HG02885 (cell line): Measurements from ENCODE around the gene ACD.
"Not testable (repeated sequence)": the region's sequence is repeated elsewhere in the genome, so short reads cannot be mapped to it uniquely, and the experiment has no call there.

Experiments used
- ATAC-seq: cut with Tn5 transposase; IDR thresholded peaks from one replicate; pipeline ENCODE4 v1.9.1; 2021; ENCODE audit warnings: mild to moderate bottlenecking; ENCODE audit not compliant: unreplicated experiment, poor library complexity

The ACD gene

DNA sequence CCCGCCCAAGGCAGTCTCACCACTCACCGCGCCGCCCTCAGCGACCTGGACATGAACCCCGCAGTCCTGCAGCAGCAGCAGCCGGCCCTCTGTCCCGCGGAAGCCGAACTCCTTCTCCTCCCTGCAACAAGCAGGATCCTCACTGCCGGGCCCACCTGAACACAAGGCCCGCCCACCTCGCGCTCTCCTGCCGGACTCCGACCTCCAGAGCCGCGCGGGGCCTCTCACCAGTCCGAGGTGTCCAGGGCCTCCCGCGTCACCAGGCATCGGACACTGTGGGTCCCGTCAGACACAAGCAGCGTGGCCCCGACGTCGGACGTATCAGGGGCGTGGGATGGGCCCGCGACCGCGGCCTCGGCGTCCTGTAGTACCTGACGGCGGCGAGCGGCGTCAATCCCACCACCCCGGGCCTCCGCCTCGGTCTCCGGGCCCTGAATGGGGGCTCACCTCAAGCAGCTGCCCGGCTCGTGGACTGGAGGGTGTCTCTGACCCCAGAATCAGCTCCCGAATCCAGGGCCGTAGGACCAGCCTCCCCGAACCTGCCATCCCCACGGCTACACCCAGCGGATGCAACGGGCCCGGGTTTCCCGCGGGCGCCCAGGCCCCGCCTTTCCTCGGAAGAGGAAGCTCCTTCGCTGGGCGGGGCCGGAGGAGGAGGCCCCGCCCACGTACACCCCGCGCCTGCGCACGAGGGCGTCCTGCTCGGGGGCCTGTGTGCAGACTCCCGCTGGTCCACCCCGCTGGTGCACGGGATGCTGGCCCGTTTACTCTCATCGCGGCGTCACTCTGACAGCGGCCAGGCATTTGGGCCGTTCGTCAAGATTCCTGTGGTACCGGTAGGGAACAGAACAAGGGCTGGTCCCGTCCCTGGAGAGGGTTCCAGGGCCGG, at the start of gene ACD:
TSS of gene ACD (minus strand) at position 586 of the 889 bp plus-strand sequence. CDS start at position 546, 40 bp downstream.
- peak; percentile 63 for ATAC-seq

DNA sequence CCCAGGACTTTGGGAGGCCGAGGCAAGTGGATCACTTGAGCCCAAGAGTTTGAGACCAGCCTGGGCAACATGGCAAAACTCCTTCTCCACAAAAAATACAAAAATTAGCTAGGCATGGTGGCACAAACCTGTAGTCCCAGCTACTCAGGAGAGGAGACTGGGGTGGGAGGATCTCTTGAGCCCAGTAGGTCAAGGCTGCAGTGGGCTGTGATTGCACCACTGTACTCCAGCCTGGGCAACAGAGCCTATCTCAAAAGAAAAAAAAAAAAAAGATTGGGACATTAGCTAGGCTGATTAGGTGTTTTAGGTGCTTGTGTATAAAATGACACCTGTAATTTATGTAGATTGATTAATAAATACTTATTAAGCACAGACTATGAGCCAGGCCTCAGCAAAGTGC, 49.0 kb upstream of the ACD start:
- no peak for ATAC-seq

DNA sequence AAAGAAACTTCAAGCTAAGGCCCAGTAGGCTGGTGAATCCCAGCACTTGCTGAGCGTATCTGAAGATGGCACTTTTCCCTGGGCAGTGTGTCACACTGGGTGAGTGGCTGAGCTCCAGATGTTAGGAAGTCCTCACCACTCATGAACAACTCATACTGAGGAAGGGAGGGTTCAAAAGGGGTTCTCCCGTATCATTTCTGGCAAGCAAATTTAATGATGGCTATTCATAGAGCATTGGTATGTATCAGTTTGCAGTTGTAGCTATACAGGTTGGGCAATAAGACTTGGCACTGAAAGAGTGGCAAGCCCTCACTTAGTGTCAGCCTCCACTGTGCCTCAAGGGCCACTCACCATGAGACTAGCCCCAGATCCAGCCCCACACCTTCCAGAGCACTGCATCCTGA, 48.3 kb upstream of the ACD start:
- ATAC-seq, result no peak

DNA sequence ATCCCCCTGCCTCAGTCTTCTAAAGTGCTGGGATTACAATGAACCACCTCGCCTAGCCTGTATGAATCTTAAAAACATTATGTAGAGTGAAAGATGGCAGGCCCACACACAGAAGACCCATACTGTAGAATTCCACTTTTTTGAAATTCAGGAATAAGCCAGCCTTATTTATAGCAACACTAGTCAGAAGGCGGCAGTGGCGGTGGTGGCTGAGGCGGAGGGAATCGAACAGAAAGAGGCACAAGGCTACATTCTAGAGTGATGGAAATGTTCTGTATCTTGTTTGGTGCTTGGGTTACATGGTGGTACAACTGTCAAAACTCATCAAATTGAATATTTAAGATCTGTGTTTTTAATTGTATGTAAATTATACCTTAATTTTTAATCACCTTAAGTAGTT, 47.7 kb upstream of the ACD start:
- no peak for ATAC-seq

DNA sequence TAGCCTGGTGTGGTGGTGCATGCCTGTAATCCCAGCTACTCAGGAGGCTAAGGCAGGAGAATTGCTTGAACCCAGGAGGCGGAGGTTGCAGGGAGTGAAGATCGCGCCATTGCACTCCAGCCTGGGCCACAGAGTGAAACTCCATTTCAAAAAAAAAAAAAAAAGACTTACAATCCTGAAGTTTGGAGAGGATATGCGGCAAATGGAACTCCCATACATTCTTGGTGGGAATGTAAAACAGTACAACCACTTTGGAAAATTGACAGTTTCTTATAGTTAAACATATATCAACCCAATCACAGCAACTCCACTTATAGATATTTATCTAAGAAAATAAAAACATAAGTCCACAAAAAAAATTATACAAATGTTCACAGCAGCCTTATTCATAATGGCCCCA, 47.1 kb upstream of the ACD start:
- no peak for ATAC-seq

DNA sequence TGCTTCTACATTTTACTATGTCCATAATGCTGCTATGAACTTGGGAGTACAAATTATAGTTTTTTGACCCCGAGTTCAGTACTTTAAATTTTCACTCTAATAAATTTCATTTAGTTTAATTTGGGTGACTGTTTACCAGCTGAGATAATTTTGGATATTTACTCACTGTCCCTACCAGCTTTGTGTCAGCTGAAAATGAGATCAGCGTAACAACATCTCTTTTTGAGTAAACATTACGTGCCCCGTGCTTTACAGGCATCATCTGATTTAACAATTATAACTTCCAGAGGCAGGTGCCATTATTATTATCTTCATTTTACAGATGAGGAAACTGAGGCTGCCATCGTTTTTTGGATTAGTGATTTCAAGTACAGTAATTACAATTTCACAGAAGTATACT, 44.0 kb upstream of the ACD start:
- ATAC-seq, result no peak

DNA sequence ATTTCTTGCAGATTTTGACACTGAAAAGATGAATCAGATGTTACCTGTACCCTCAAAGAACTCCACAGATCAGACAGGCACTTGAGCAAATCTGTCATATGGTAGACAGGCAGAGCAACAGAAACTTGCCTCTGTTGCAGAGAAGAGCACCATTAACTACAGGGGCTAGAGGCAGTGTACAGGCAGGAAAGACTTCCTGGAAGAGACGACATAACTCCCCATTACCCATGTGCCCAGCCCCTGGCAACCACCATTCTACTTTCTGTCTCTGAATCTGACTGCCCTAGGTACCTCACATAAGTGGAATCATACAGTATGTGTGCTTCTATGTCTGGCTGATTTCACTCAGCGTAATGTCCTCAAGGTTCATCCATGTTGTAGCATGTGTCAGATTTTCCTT, 43.6 kb upstream of the ACD start:
- ATAC-seq, result no peak

DNA sequence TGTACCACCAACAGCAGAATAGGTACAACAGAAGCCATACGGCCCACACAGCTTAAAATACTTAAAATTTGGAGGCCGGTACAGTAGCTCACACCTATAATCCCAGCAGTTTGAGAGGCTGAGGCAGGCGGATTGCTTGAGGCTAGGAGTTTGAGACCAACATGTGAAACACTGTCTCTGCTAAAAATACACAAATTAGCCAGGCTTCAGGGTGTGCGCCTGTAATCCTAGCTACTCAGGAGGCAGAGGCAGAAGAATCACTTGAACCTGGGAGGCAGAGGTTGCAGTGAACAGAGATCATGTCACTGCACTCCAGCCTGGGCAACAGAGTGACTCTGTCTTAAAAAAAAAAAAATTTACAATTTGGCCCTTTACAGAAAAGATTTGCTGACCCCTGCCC, 42.1 kb upstream of the ACD start:
- no peak for ATAC-seq

DNA sequence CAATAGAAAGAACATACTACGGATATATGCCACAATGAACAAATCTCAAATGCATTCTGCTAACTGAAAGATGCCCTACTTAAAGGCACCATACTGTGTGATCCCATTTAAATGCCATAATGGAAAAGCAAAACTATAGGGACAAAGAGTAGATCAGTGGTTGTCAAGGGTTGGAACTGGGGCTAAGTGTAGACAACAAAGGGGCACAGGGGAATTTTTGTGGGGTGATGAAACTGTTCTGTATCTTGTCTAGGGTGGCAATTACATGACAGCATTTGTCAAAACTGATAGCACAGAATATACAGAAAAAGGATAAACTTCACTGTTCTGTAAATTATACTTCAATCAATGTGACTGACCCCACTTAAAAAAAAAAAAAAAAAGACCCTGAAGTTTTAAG, 41.4 kb upstream of the ACD start:
- ATAC-seq, result no peak

DNA sequence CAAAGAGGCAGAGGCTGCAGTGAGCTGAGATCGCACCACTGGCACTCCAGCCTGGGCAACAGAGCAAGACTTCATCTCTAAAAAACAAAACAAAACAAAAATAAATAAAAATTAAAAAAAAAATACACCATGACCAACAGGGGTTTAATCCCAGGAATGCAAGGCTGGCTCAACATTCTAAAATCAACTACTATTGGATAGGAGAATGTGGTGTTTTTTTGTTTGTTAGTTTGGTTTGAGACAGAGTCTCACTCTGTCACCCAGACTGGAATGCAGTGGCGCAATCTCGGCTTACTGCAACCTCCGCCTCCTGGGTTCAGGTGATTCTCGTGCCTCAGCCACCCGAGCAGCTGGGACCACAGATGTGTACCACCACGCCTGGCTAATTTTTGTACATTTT, 39.2 kb upstream of the ACD start:
- no peak for ATAC-seq

DNA sequence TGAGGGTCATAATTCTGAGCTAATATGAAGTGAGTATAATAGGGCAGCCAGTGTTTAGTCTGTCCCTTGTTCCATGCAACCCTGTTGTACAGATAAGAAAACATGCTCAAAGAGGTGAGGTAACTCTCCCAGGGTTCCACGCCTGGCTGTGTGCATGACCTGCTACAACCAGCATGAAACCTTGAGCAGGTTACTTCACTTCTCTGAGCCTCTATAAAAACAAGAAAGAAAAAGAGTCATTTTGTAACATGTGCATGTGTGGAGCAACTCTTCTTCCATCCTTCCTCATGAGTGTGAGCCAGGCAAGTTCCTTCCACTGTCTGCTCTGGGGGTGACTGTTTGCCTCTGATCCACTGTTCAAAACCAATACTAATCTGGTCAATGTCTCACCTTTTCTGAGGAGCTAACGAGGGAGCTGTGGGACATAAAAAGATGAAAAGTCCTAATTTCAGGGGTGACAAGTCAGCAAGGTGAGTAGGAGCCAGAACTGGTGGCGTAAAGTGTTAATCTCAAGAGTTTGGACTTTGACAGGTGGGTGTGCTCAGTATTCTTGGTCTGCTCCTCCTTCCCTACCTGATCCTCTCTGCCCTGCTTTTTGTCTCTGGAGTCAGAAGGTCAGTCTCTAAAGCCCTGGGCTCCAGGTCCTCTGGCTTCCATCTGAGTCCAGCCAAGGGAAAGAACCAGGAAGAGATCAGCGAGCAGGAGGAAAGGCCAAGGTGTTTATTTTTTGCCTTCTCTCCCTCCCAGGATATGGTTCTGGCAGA, 37.5 kb upstream of the ACD start:
- no peak for ATAC-seq

DNA sequence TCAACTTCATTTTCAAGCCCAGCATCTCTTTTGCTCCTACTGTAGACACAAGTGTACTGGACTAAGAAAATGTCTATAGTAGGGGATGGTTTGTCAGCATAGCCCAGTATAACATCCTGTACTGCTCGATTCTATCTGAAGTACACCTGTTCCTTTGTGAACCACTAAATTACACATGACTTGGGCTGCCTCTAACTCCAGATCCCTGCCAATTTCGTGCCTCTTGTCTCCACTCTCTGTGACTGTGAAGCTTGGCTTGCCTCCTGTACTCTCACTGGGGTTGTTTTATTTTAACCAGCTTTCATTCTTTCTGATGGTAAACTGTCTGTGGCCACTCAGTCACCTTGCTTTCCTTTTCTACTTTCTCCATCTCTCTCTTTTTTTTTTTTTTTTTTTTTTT, 34.6 kb upstream of the ACD start:
- no peak for ATAC-seq

DNA sequence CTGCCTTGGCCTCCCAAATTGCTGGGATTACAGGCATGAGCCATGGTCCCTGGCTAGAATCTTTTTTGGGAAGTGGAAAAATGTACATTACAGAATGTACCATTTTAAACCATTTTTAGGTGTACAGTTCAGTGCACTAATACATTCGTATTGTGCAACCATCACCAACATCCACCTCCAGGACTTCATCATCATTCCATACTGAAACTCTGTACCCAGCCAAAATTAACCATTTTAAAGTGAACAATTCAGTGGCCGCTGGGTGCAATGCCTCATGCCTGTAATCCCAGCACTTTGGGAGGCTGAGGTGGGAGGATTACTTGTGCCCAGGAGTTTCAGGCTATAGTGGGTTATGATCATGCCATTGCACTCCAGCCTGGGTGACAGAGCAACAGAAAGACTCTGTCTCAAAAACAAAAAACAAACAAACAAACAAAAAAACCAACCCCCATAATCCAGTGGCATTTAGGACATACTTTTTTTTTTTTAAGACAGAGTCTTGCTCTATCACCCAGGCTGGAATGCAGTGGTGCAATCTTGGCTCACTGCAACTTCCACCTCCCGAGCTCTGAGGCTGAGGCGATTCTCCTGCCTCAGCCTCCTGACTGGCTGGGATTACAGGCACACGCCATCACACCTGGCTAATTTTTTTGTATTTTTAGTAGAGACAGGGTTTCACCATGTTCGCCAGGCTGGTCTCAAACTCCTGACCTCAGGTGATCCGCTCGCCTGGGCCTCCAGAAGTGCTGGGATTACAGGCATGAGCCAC, 33.6 kb upstream of the ACD start:
- not testable (repeated sequence) for ATAC-seq

DNA sequence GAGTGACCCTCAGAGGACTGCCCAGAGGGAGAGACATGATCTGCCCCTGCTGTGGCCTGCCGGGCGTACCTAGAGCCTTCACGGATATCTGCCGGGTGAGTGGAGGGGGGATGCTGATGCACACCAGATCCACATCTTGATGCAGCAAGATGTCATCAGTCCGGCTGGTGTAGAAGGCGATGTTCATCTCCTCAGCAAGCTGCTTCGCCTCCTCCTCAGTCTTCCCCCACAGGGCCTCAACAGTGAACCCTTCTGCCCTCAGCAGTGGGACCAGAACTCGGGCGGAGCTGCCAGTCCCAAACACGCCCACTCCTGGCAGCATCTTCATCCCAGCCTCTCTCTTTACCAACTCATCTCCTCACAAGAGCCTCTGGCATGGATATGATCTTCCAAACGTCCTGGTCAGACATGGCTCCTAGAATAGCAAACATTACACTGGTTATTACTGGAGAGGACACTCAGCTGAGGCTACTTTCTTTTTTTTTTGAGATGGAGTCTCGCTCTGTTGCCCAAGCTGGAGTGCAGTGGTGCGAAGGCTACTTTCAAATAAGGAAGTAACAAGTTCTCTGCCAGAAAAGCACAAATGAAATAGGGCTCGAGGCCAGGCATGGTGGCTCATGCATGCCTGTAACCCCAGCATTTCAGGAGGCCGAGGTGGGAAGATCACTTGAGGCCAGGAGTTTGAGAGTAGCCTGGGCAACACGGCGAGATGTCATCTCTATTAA, 25.5 kb upstream of the ACD start:
- no peak for ATAC-seq

DNA sequence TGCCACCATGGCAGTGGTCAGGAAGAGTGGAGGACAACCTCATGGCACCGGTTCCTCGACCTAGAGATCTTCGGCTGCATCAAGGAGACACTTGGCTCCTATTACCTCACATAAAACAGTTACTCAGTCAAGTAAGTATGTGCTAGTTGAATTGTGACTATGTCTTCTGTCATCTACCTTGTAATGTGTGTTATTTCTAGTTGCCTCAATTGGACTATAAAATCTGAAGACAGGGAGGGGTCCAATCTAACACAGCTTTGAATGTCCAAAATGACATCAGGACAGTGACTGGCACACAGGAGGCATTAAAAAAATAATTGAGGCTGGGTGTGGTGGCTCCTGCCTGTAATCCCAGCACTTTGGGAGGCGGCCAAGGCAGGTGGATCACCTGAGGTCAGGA, 23.7 kb upstream of the ACD start:
- ATAC-seq, result no peak

DNA sequence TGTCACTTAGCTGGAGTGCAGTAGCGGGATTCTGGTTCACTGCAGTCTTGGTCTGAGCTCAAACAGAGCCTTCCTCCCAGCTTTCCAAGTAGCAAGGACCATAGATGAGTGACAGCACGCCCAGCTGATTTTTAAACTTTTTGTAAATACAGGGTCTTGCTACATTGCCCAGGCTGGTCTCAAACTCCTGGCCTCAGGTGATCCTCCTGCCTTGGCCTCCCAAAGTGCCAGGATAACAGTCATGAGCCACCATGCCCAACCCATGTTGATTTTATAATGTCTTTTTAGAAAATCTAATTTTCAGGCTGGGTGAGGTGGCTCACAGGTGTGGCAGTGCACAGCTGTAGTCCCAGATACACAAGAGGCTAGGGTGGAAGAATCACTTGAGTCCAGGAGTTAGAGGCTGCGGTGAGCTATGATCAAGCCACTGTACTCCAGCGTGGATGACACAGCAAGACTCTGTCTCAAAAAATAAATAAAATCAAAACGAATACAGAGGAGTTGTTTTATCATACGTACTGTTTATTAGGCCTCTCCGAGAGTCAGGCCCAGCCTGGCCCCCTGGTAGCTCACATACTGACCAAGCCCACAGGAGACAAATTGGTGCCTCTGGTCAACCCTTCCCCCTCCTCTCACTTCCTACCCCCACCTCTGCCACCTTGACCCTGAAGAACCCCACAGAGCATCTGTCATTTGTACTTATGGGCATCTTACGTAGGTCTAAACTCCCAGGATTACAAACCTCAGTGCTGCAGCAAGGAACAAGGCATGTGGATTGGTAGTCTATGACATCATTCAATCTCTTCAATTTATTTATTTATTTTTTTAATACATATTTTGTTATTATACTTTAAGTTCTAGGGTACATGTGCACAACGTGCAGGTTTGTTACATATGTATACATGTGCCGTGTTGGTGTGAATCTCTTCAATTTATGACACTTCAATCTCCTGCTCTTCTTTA, 20.2 kb upstream of the ACD start:
- ATAC-seq, result no peak

DNA sequence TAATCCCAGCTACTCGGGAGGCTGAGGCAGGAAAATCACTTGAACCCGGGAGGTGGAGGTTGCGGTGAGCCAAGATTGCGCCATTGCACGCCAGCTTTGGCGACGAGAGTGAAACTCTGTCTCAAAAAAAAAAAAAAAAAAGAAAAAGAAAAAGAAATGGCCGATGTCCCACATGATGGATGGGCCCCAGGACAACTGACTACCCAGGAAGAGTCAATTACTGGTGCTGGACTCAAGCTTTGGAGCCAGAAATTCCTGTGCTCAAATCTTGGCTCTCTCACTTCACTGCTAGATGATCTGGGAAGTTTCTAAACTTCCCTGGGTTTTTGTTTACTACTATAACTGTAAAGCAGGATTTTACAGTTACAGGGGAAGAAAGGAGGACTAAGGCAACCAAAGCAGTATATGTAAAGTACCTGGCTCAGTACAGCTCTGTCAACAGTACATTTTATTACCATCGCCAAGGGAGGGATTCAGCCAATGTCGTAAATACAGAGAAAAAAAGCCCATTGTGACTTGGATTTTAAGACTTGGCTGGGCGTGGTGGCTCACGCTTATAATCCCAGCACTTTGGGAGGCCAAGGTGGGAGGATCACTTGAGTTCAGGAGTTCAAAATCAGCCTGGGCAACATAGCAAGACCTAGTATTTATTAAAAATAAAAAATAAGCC, 18.4 kb upstream of the ACD start:
- ATAC-seq, result no peak

DNA sequence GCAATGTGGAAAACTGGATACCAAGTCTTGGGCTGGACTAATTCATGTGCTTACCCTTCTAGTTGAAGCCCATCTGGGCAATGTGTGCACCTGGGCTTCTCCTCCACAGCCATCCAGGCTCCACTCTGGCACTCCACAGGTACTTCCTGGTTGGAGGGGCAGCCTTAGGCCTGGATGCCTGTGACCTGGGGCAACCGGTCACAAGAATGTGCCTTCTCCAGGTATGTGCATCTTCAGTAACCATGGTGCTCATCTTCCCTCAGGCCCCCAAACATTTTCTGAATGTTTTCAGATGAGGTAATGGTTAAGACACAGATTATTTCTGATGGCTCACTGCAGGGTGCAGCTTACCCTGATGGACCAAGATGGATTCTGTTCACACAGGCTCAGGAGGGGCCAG, 17.7 kb upstream of the ACD start:
- no peak for ATAC-seq

DNA sequence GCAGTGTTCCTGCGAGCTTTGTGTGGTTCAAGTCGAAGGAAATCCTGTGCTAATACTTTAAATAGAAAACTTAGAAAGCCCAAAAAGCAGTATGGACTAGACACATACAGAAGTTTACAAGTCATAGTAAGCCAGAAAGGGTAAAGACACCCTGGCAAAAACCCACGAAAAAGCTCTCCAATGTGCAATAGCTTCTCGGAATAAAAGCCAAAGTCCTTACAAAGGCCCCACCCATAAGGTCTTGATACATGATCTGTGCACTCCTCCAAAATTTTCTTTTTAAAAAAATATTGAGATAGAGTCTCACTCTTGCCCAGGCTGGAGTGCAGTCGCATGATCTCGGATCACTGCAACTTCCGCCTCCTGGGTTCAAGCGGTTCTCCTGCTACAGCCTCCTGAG, 16.9 kb upstream of the ACD start:
- no peak for ATAC-seq
